Glutamatergic neuron (in vitro differentiated cells): ENCODE data around the gene GBX1. TPM values are rescaled to one million over a fixed set of nuclear protein-coding genes. Genes with fewer than 3 reads are reported as not detected.

Experiments used
- DNase-seq: peaks from one replicate; pipeline ENCODE4 v3.0.0; 2022
- H3K27ac Mint-ChIP-seq: one replicate; pipeline ENCODE4 v1.8.0; 2020; ENCODE audit warnings: mild to moderate bottlenecking, mixed read lengths, inconsistent platforms; ENCODE audit not compliant: unreplicated experiment
- H3K27me3 Mint-ChIP-seq: one replicate; pipeline ENCODE4 v1.8.0; 2020; ENCODE audit warnings: mild to moderate bottlenecking, moderate library complexity, mixed read lengths, inconsistent platforms; ENCODE audit not compliant: unreplicated experiment
- H3K36me3 Mint-ChIP-seq: one replicate; pipeline ENCODE4 v1.8.0; 2020; ENCODE audit warnings: mild to moderate bottlenecking, mixed read lengths, inconsistent platforms; ENCODE audit not compliant: unreplicated experiment
- H3K4me1 Mint-ChIP-seq: one replicate; pipeline ENCODE4 v1.8.0; 2020; ENCODE audit warnings: mild to moderate bottlenecking, low read depth, mixed read lengths, inconsistent platforms; ENCODE audit not compliant: unreplicated experiment
- H3K4me3 Mint-ChIP-seq: one replicate; pipeline ENCODE4 v1.8.0; 2020; ENCODE audit warnings: mild to moderate bottlenecking, mixed read lengths, inconsistent platforms; ENCODE audit not compliant: unreplicated experiment
- H3K9me3 Mint-ChIP-seq: one replicate; pipeline ENCODE4 v1.8.0; 2020; ENCODE audit warnings: mild to moderate bottlenecking, moderate library complexity, mixed read lengths, inconsistent platforms; ENCODE audit not compliant: unreplicated experiment
- total RNA-seq: library from RNA; stranded (reverse); fragmentation: NEBNext Ultra II Directional; extraction: Animal tissue kit (Norgen Biotek cat#: 25700); gene quantifications from one replicate; pipeline ENCODE4 v1.2.1, GENCODE V29; 2021; ENCODE audit not compliant: unreplicated experiment
- TF ChIP-seq, protein P1 (sequence below): fragments of 200-600 bp; sonication (generic); IDR thresholded peaks from one replicate; pipeline ENCODE4 v1.5.0; 2021; ENCODE audit not compliant: partially characterized antibody, unreplicated experiment

Gene GBX1
- total RNA-seq, 1 donor from 2014 or later = not detected

- H3K4me1 Mint-ChIP-seq = peaks cover 18% of the 10 kb centered on the region
- DNase-seq = no peak
- no peak overlapping the region for H3K4me3 Mint-ChIP-seq
- peaks cover 22% of the 10 kb centered on the region for H3K27me3 Mint-ChIP-seq
- H3K9me3 Mint-ChIP-seq = peaks cover 23% of the 10 kb centered on the region
- H3K27ac Mint-ChIP-seq = no peak overlapping the region
- TF ChIP-seq, protein P1, sequence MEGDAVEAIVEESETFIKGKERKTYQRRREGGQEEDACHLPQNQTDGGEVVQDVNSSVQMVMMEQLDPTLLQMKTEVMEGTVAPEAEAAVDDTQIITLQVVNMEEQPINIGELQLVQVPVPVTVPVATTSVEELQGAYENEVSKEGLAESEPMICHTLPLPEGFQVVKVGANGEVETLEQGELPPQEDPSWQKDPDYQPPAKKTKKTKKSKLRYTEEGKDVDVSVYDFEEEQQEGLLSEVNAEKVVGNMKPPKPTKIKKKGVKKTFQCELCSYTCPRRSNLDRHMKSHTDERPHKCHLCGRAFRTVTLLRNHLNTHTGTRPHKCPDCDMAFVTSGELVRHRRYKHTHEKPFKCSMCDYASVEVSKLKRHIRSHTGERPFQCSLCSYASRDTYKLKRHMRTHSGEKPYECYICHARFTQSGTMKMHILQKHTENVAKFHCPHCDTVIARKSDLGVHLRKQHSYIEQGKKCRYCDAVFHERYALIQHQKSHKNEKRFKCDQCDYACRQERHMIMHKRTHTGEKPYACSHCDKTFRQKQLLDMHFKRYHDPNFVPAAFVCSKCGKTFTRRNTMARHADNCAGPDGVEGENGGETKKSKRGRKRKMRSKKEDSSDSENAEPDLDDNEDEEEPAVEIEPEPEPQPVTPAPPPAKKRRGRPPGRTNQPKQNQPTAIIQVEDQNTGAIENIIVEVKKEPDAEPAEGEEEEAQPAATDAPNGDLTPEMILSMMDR = no peak
- H3K36me3 Mint-ChIP-seq = no peaks in the 10 kb centered on the region
Measured at GRCh38 chr7:151141311-151141854, 26.1 kb downstream of the GBX1 start.

DNA sequence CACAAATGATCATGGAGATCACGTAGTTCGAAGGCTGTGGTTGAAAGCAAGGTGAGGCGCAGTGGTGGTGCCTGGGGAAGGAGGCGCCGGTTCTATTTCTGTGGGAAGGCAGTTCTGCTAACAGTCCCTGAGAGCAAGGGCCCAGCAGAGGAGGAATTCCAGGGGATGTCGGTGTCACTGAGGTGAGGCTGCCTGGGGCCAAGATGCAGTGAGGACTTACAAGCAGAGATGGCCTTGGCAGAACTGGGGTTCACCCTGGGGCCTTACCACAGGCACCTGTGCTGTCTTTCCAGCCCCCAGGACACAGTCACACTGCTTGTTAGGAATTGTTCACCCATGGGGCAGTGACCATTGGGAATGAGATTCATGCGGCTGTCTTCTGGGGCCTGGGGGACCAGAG, 26.7 kb downstream of the GBX1 start:
- H3K4me1 Mint-ChIP-seq = peaks cover 20% of the 10 kb centered on the region
- DNase-seq = no peak
- H3K4me3 Mint-ChIP-seq = no peak overlapping the region
- peaks cover 24% of the 10 kb centered on the region for H3K27me3 Mint-ChIP-seq
- TF ChIP-seq, protein P1 = no peak
- no peak overlapping the region for H3K27ac Mint-ChIP-seq
- H3K9me3 Mint-ChIP-seq = peaks cover 22% of the 10 kb centered on the region
- H3K36me3 Mint-ChIP-seq = no peaks in the 10 kb centered on the region

GRCh38 chr7:151139791-151140190, 27.7 kb downstream of the GBX1 start:
- Mint-ChIP-seq H3K36me3 (no peaks in the 10 kb centered on the region), H3K4me3 (no peak overlapping the region), H3K9me3 (peaks cover 25% of the 10 kb centered on the region), H3K27me3 (peaks cover 28% of the 10 kb centered on the region), H3K4me1 (peaks cover 20% of the 10 kb centered on the region), H3K27ac (no peak overlapping the region)
- DNase-seq = peak; percentile 13
- TF ChIP-seq, protein P1 = no peak

DNA sequence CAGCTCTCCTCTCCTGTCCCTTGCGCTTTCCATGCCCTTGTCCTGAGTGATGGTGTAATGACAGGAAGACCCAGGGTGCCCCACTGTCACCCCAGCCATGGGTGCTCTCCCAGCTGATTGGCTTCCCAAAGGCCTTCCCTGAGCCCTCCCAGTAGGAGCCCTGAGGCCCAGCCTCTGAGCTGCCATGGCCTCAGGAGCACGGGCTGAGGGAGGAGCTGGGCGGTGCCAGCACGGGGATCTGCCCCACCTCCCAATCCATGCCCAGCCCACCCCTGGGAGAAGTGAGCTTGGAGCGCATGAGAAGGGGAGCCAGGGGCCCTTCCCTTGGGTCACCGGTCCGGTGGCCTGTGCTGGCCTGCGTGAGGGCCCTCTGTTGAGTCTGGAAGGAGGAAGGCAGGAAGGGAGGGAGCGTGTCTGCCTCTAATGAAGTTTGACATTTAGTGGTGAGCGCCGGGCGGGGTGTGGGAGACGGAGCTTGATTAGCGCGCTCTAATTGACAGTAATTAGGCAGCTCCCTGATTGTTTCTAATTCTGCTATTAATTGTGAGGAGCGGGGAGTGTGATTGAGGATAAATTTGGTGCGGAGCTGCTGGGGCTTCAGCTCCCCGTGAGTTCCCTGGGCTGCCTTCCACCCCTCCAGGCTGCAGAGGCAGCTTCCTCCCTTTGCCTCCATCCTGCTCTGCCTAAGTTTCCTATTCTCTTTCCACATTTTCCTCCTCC, 28.3 kb downstream of the GBX1 start:
- TF ChIP-seq, protein P1 = no peak
- Mint-ChIP-seq H3K27me3 (peaks cover 28% of the 10 kb centered on the region), H3K4me3 (no peak overlapping the region), H3K27ac (no peak overlapping the region), H3K4me1 (peaks cover 20% of the 10 kb centered on the region), H3K36me3 (no peaks in the 10 kb centered on the region), H3K9me3 (peaks cover 24% of the 10 kb centered on the region)
- DNase-seq = peak; percentile 15

GRCh38 chr7:151138153-151138851, 29.2 kb downstream of the GBX1 start:
- TF ChIP-seq, protein P1 = no peak
- Mint-ChIP-seq H3K27ac (no peak overlapping the region), H3K4me3 (no peak overlapping the region), H3K36me3 (no peaks in the 10 kb centered on the region), H3K27me3 (peaks cover 24% of the 10 kb centered on the region), H3K4me1 (peaks cover 20% of the 10 kb centered on the region), H3K9me3 (peaks cover 27% of the 10 kb centered on the region)
- peak; percentile 55 for DNase-seq
